ENCODE results near the gene CSGALNACT2. TPM values are rescaled to one million over a fixed set of nuclear protein-coding genes. Genes with fewer than 3 reads are reported as not detected.

The CSGALNACT2 gene
- total and polyA plus RNA-seq, 2 donors (not counting 1 experiment from before 2014, with no cell fraction given): 10.9 to 24.0 TPM

DNA sequence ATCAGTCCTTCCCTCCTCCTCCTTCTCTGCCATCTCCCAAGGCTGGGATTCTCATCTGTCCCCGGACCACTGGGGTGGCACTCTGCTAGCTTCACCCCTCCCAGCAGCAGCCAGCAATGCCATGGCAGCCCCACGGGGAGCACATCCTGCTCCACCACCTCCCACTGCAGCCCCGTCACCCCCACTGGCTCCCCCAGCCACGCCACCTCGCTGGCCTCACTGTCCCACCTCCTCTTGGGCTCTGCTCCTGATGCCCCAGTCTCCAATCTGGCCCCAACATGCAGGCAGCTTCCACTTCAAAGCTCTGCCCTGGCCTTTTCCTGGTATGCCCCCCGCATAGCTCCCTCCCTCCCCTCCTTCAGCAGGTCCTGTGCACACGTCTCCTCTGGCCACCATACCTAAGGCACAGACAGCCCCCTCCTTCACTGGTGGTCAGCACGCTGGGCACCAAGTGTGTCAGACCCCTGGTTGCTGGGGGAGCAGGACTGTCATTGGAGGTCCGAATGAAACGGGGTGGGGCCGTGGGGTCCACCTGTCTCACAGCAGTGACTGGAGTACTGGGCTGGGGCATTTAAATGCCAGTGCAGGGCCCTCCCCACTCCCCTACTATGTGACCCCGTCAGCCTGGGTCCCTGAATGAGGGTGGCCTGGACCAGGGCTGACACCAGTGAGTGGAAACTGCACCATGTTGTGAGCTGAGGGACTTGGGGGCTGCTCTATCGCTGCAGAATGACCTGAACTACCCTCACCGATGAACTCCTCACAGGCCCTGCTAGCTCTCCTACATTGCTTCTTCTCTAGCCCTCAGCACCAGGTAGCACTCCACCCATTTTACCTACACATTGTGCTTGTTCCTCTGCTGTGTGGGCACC, 89.9 kb downstream of the CSGALNACT2 start:
- Histone ChIP-seq H3K36me3 (replicated peaks in 1 of 2; ENCODE audit: control extremely low read depth in 1 of 2, control insufficient read depth in 1 of 2, extremely low read depth in 1 of 2, insufficient read depth in 2 of 2, low read length in 1 of 2) (no peaks in the 10 kb centered on the region), H3K9ac (ENCODE audit: low read length) (no peak overlapping the region), H4K20me1 (ENCODE audit: control insufficient read depth, insufficient read depth, low read length, poor library complexity, severe bottlenecking) (no peaks in the 10 kb centered on the region), H3K4me1 (ENCODE audit: control insufficient read depth in 2 of 2, insufficient read depth in 2 of 2, low read length in 2 of 2) (peaks cover 25 to 31% of the 10 kb centered on the region in 2 donors), H3K9me3 (ENCODE audit: control extremely low read depth in 1 of 3, control insufficient read depth in 2 of 3, insufficient read depth in 1 of 3, low read length in 2 of 3) (no peaks in the 10 kb centered on the region), H3K27me3 (replicated peaks in 1 of 4; ENCODE audit: control extremely low read depth in 1 of 4, control insufficient read depth in 3 of 4, insufficient read depth in 4 of 4, low read length in 3 of 4) (peaks cover 0 to 36% (median 6%) of the 10 kb centered on the region in 4 experiments), H2AFZ (ENCODE audit: insufficient read depth, low read depth, low read length, poor library complexity, severe bottlenecking) (no peak overlapping the region), H3K4me3 (ENCODE audit: control extremely low read depth in 1 of 5, extremely low read depth in 1 of 5, insufficient read depth in 1 of 5, low read depth in 2 of 5, low read length in 4 of 5) (no peak overlapping the region), H3K4me2 (replicated peaks; ENCODE audit: low read depth, low read length, poor library complexity, severe bottlenecking) (peak overlapping the region; percentile 79), H3K79me2 (ENCODE audit: control insufficient read depth, insufficient read depth, low read length) (no peaks in the 10 kb centered on the region), H3K27ac (ENCODE audit: low read length in 2 of 2) (no peak overlapping the region)
- DNase-seq (no peak), ATAC-seq (ENCODE audit: low read depth) (no peak)
- no peaks in the 10 kb centered on the region for H3K9me3 Mint-ChIP-seq (ENCODE audit: insufficient read depth)
- TF ChIP-seq EZH2 (IDR thresholded peaks at IDR 0.05; ENCODE audit: borderline replicate concordance, insufficient read depth, low read depth, low read length, poor library complexity, severe bottlenecking): no peak
- TF ChIP-seq, protein P1, sequence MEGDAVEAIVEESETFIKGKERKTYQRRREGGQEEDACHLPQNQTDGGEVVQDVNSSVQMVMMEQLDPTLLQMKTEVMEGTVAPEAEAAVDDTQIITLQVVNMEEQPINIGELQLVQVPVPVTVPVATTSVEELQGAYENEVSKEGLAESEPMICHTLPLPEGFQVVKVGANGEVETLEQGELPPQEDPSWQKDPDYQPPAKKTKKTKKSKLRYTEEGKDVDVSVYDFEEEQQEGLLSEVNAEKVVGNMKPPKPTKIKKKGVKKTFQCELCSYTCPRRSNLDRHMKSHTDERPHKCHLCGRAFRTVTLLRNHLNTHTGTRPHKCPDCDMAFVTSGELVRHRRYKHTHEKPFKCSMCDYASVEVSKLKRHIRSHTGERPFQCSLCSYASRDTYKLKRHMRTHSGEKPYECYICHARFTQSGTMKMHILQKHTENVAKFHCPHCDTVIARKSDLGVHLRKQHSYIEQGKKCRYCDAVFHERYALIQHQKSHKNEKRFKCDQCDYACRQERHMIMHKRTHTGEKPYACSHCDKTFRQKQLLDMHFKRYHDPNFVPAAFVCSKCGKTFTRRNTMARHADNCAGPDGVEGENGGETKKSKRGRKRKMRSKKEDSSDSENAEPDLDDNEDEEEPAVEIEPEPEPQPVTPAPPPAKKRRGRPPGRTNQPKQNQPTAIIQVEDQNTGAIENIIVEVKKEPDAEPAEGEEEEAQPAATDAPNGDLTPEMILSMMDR (IDR thresholded peaks at IDR 0.05): no peak
- ChIA-PET CTCF (no interaction called here), POLR2A (no interaction called here)
- intact Hi-C loops (cut with micrococcal nuclease): no loop called here
- H3K27me3 Mint-ChIP-seq: peaks cover 41% of the 10 kb centered on the region
- H3K27ac Mint-ChIP-seq: no peak overlapping the region
- H3K4me1 Mint-ChIP-seq: peaks cover 32% of the 10 kb centered on the region
- 90% methylated on average over 9 of the region's 14 CpGs for WGBS (ENCODE audit: insufficient coverage)
- peak overlapping the region; percentile 66 for H3K4me3 Mint-ChIP-seq

DNA sequence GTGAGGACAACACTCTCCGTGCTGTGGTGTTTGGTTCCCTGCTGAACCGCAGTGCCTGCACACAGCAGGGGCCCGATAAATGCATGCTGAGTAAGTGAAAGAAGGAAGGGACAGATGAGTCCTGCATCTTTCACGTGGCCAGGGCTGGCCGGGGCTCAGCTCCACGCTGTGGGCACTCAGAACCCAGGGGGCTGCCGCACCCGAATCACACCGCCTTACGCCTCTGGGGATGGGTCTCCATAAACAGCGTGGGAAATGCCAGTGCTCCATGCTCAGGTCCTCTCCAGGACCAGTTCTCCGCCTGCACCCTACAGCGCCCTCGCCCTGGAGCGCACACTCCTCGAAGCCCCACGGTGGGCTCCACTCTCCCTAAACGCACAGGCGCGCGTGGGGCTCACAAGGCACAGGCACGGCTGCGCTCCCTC, 90.5 kb downstream of the CSGALNACT2 start:
- Mint-ChIP-seq H3K4me1 (peaks cover 32% of the 10 kb centered on the region), H3K4me3 (peak overlapping the region; percentile 66), H3K27ac (no peak overlapping the region), H3K27me3 (peaks cover 43% of the 10 kb centered on the region), H3K9me3 (ENCODE audit: insufficient read depth) (no peaks in the 10 kb centered on the region)
- H2AFZ ChIP-seq (ENCODE audit: insufficient read depth, low read depth, low read length, poor library complexity, severe bottlenecking): peak overlapping the region; percentile 51
- H3K27me3 ChIP-seq (replicated peaks in 1 of 4; ENCODE audit: control extremely low read depth in 1 of 4, control insufficient read depth in 3 of 4, insufficient read depth in 4 of 4, low read length in 3 of 4): peaks cover 0 to 36% (median 6%) of the 10 kb centered on the region in 4 experiments
- ATAC-seq (ENCODE audit: low read depth) (no peak), DNase-seq (no peak)
- peaks cover 25 to 31% of the 10 kb centered on the region in 2 donors for H3K4me1 ChIP-seq (ENCODE audit: control insufficient read depth in 2 of 2, insufficient read depth in 2 of 2, low read length in 2 of 2)
- peak overlapping the region; percentile 35 for H3K9ac ChIP-seq (ENCODE audit: low read length)
- no peak overlapping the region for H3K27ac ChIP-seq (ENCODE audit: low read length in 2 of 2)
- H3K9me3 ChIP-seq (ENCODE audit: control extremely low read depth in 1 of 3, control insufficient read depth in 2 of 3, insufficient read depth in 1 of 3, low read length in 2 of 3): no peaks in the 10 kb centered on the region
- peak overlapping the region in 3 of 5 experiments; percentile 37 to 43 (median 41) for H3K4me3 ChIP-seq (ENCODE audit: control extremely low read depth in 1 of 5, extremely low read depth in 1 of 5, insufficient read depth in 1 of 5, low read depth in 2 of 5, low read length in 4 of 5)
- H3K4me2 ChIP-seq (replicated peaks; ENCODE audit: low read depth, low read length, poor library complexity, severe bottlenecking): peak overlapping the region; percentile 79
- CTCF ChIA-PET: no interaction called here
- TF ChIP-seq EZH2 (IDR thresholded peaks at IDR 0.05; ENCODE audit: borderline replicate concordance, insufficient read depth, low read depth, low read length, poor library complexity, severe bottlenecking): no peak
- TF ChIP-seq, protein P1 (IDR thresholded peaks at IDR 0.05): no peak
- POLR2A ChIA-PET: no interaction called here
- 23% methylated on average over 23 of the region's 23 CpGs for WGBS (ENCODE audit: insufficient coverage)
- H3K36me3 ChIP-seq (replicated peaks in 1 of 2; ENCODE audit: control extremely low read depth in 1 of 2, control insufficient read depth in 1 of 2, extremely low read depth in 1 of 2, insufficient read depth in 2 of 2, low read length in 1 of 2): no peaks in the 10 kb centered on the region
- no peaks in the 10 kb centered on the region for H4K20me1 ChIP-seq (ENCODE audit: control insufficient read depth, insufficient read depth, low read length, poor library complexity, severe bottlenecking)
- intact Hi-C loops (cut with micrococcal nuclease): no loop called here
- no peaks in the 10 kb centered on the region for H3K79me2 ChIP-seq (ENCODE audit: control insufficient read depth, insufficient read depth, low read length)

Measured in B cell (primary cell).